Fibroblast of lung (primary cell): ENCODE data around the gene IL17RB. TPM values are rescaled to one million over a fixed set of nuclear protein-coding genes. Genes with fewer than 3 reads are reported as not detected.

Source experiments
- DNase-seq, 2 donors: peaks; one replicate each; pipeline versions ENCODE4 v3.0.0 to v3.0.0-alpha.2; 2010; ENCODE audit warnings: low read depth in 2 of 2
- H2AFZ ChIP-seq: 2 replicates; pipeline ENCODE4 v1.5.1; 2012; ENCODE audit warnings: low read length, control low read depth, inconsistent platforms
- H3K27ac ChIP-seq: 2 replicates; pipeline ENCODE4 v1.5.1; 2011; ENCODE audit warnings: low read length, control low read depth; ENCODE audit not compliant: insufficient read depth
- H3K27me3 ChIP-seq: 2 replicates; pipeline ENCODE4 v1.5.1; 2011; ENCODE audit warnings: mild to moderate bottlenecking, low read length; ENCODE audit not compliant: control insufficient read depth, insufficient read depth
- H3K36me3 ChIP-seq: 2 replicates; pipeline ENCODE4 v1.5.1; 2011; ENCODE audit warnings: low read length; ENCODE audit not compliant: control insufficient read depth, insufficient read depth
- H3K4me1 ChIP-seq: 2 replicates; pipeline ENCODE4 v1.5.1; 2011; ENCODE audit warnings: low read length; ENCODE audit not compliant: control insufficient read depth, insufficient read depth; ENCODE audit errors: extremely low read depth
- H3K4me2 ChIP-seq: 2 replicates; pipeline ENCODE4 v1.5.1; 2011; ENCODE audit warnings: low read length, control low read depth; ENCODE audit not compliant: insufficient read depth; ENCODE audit errors: extremely low read depth
- H3K4me3 ChIP-seq, 4 experiments: fragments of 200-600 bp in 1 of 4; sonication (generic) in 1 of 4; replicated peaks in 1 of 4; 2 replicates each; pipeline ENCODE4 v1.5.1; 2011 to 2016; ENCODE audit warnings: low read length in 4 of 4, low read depth in 3 of 4, mild to moderate bottlenecking in 3 of 4, control low read depth in 2 of 4, inconsistent platforms in 1 of 4, mixed read lengths in 1 of 4; ENCODE audit not compliant: insufficient read depth in 1 of 4; ENCODE audit errors: control extremely low read depth in 1 of 4
- H3K79me2 ChIP-seq: 2 replicates; pipeline ENCODE4 v1.5.1; 2012; ENCODE audit warnings: mild to moderate bottlenecking, low read length, inconsistent platforms; ENCODE audit not compliant: control insufficient read depth, insufficient read depth
- H3K9ac ChIP-seq: 2 replicates; pipeline ENCODE4 v1.5.1; 2011; ENCODE audit warnings: mild to moderate bottlenecking, low read length, control low read depth; ENCODE audit not compliant: insufficient read depth
- H3K9me3 ChIP-seq: 2 replicates; pipeline ENCODE4 v1.5.1; 2012; ENCODE audit warnings: low read depth, low read length; ENCODE audit not compliant: control insufficient read depth, insufficient read depth
- H4K20me1 ChIP-seq: 2 replicates; pipeline ENCODE4 v1.5.1; 2011; ENCODE audit warnings: low read length; ENCODE audit not compliant: control insufficient read depth, insufficient read depth; ENCODE audit errors: extremely low read depth
- EZH2 ChIP-seq: IDR thresholded peaks from 2 replicates; pipeline ENCODE4 v1.5.1; 2012; ENCODE audit warnings: low read length, control low read depth, mild to moderate bottlenecking; ENCODE audit errors: missing control alignments
- polyA plus RNA-seq, 2 donors: library from polyadenylated mRNA; depleted of rRNA in 1 of 2; stranded (reverse) in 1 of 2; unstranded in 1 of 2; fragments of >200 nt; gene quantifications; 2 replicates each; pipeline ENCODE4 v1.2.1, GENCODE V29; 2011 to 2012; ENCODE audit warnings: missing spikeins in 1 of 2
- total RNA-seq: library from RNA; depleted of rRNA; stranded (reverse); fragments of >200 nt; gene quantifications from 2 replicates; pipeline ENCODE4 v1.2.1, GENCODE V29; 2014
- TF ChIP-seq, protein P1 (sequence below), 2 donors: IDR thresholded peaks in 1 of 2; conservative IDR thresholded peaks in 1 of 2; 1 replicate in 1 of 2; 2 replicates in 1 of 2; pipeline ENCODE4 v1.5.1; 2011 to 2012; ENCODE audit warnings: low read length in 2 of 2, control low read depth in 1 of 2, inconsistent platforms in 1 of 2, low read depth in 1 of 2, mild to moderate bottlenecking in 1 of 2

The IL17RB gene
- total and polyA plus RNA-seq, 2 donors (not counting 1 experiment from before 2014, with no cell fraction given), result 0.32 to 0.33 TPM

DNA sequence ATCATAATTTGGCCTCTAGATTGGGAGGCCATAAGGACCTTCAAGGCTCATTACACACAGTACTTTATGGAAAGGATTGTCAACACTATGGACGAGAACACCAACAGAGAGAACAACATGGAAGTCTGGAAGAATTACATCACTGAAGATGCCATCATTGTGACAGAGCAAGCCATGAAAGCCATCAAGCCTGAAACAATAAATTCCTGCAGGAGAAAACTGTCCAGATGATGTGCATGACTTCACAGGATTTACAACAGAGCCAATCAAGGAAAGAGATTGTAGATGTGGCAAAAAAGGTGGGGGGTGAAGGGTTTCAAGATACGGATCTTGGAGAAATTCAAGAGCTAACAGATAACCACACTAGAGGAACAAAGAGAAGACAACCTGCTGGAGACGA is 15.9 kb downstream of the IL17RB start:
- no peak overlapping the region for H3K9ac ChIP-seq
- H3K4me3 ChIP-seq, result no peak overlapping the region
- H4K20me1 ChIP-seq, result no peaks in the 10 kb centered on the region
- no peak for DNase-seq
- peaks cover 6% of the 10 kb centered on the region for H3K36me3 ChIP-seq
- no peaks in the 10 kb centered on the region for H3K27me3 ChIP-seq
- no peaks in the 10 kb centered on the region for H3K4me1 ChIP-seq
- TF ChIP-seq, protein P1, sequence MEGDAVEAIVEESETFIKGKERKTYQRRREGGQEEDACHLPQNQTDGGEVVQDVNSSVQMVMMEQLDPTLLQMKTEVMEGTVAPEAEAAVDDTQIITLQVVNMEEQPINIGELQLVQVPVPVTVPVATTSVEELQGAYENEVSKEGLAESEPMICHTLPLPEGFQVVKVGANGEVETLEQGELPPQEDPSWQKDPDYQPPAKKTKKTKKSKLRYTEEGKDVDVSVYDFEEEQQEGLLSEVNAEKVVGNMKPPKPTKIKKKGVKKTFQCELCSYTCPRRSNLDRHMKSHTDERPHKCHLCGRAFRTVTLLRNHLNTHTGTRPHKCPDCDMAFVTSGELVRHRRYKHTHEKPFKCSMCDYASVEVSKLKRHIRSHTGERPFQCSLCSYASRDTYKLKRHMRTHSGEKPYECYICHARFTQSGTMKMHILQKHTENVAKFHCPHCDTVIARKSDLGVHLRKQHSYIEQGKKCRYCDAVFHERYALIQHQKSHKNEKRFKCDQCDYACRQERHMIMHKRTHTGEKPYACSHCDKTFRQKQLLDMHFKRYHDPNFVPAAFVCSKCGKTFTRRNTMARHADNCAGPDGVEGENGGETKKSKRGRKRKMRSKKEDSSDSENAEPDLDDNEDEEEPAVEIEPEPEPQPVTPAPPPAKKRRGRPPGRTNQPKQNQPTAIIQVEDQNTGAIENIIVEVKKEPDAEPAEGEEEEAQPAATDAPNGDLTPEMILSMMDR (conservative IDR thresholded peaks at IDR 0.05 in 1 of 2, IDR thresholded peaks at IDR 0.05 in 1 of 2; ENCODE audit: low read depth in 1 of 2, low read length in 2 of 2), result no peak
- no peaks in the 10 kb centered on the region for H3K9me3 ChIP-seq
- H3K27ac ChIP-seq, result no peak overlapping the region
- no peaks in the 10 kb centered on the region for H3K79me2 ChIP-seq
- no peak overlapping the region for H2AFZ ChIP-seq
- H3K4me2 ChIP-seq, result no peak overlapping the region

- H3K4me2 ChIP-seq, result no peak overlapping the region
- DNase-seq, result no peak
- no peaks in the 10 kb centered on the region for H3K4me1 ChIP-seq
- TF ChIP-seq, protein P1 (conservative IDR thresholded peaks at IDR 0.05 in 1 of 2, IDR thresholded peaks at IDR 0.05 in 1 of 2; ENCODE audit: low read depth in 1 of 2, low read length in 2 of 2), result no peak
- TF ChIP-seq EZH2, result no peak
- peaks cover 8% of the 10 kb centered on the region for H3K36me3 ChIP-seq
- H3K27me3 ChIP-seq, result no peaks in the 10 kb centered on the region
- no peak overlapping the region for H3K9ac ChIP-seq
- no peaks in the 10 kb centered on the region for H3K79me2 ChIP-seq
- H3K4me3 ChIP-seq, result no peak overlapping the region
- H4K20me1 ChIP-seq, result no peaks in the 10 kb centered on the region
- H3K9me3 ChIP-seq, result no peaks in the 10 kb centered on the region
- no peak overlapping the region for H3K27ac ChIP-seq
- H2AFZ ChIP-seq, result no peak overlapping the region
Observed at GRCh38 chr3:53863145-53863544, 16.8 kb downstream of the IL17RB start.

DNA sequence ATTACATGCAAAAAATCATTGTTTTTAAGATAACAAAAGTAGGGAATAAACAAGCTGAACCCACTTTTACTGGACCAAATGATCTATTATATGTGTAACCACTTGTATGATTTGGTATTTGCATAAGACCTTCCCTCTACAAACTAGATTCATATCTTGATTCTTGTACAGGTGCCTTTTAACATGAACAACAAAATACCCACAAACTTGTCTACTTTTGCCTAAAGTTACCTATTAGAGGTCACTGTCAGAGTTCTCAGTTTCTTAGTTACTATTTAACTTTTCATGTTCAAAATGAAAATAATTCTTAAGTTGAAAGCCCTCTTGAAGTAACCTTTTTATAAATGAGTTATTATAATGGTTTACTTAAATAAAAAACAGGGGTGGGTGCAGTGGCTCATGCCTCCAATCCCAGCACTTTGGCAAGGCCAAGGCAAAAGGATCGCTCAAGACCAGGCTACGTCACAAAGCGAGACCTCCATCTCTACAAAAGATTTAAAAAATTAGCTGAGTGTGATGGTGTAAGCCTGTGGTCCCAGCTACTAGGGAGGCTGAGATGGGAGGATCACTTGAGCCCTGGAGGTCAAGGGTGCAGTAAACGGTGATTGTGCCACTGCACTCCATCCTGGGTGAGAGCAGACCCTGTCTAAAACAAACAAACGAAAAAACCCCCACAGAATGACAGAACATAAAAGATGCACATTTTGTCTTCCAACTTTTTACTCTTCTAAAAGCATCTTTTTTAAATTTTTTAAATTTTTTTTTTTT is 19.5 kb downstream of the IL17RB start:
- Histone ChIP-seq H3K4me2 (no peak overlapping the region), H3K9ac (no peak overlapping the region), H3K79me2 (no peaks in the 10 kb centered on the region), H3K27me3 (no peaks in the 10 kb centered on the region), H4K20me1 (no peaks in the 10 kb centered on the region), H3K4me3 (no peak overlapping the region), H3K9me3 (no peaks in the 10 kb centered on the region), H3K4me1 (no peaks in the 10 kb centered on the region), H2AFZ (no peak overlapping the region), H3K27ac (no peak overlapping the region), H3K36me3 (peaks cover 15% of the 10 kb centered on the region)
- TF ChIP-seq EZH2, result no peak
- TF ChIP-seq, protein P1 (conservative IDR thresholded peaks at IDR 0.05 in 1 of 2, IDR thresholded peaks at IDR 0.05 in 1 of 2; ENCODE audit: low read depth in 1 of 2, low read length in 2 of 2), result no peak
- no peak for DNase-seq
